HepG2 (cell line): Measurements from ENCODE around the gene CDK13. TPM values are rescaled to one million over a fixed set of nuclear protein-coding genes. Genes with fewer than 3 reads are reported as not detected.

Experiments
- ATAC-seq: fragments of 200-7000 bp; cut with Tn5 transposase; 3 replicates; pipeline ENCODE4 v1.9.1; 2020; ENCODE audit warnings: mild to moderate bottlenecking, moderate library complexity
- BruUV-seq: library from RNA; stranded (reverse); fragments of 400-500 nt; replicated peaks from 2 replicates; lab custom pipeline; 2021; lab: Mats Ljungman, UMichigan
- CTCF ChIA-PET: fragments of 300-600 bp; formaldehyde crosslinking; extraction: SDS; loops from one replicate; lab custom pipeline; 2021; ENCODE audit warnings: low total read pairs, inconsistent platforms, low intra/inter-chr PET ratio; lab: Yijun Ruan, JAX
- POLR2A ChIA-PET: fragments of 350-600 bp; sonication (Branson Sonifier 250); formaldehyde crosslinking; loops from one replicate; lab custom pipeline; 2020; ENCODE audit warnings: antibody characterized with exemption, inconsistent platforms; lab: Yijun Ruan, JAX
- DNase-seq: peaks from one replicate; pipeline ENCODE4 v3.0.0-alpha.2; 2015; ENCODE audit warnings: low spot score
- FAIRE-seq: peaks from 3 replicates; lab custom pipeline; 2011; peaks lifted over from hg19 to GRCh38; lab: Jason Lieb, UNC
- H2AFZ ChIP-seq: one replicate; pipeline ENCODE4 v1.6.1; 2011; ENCODE audit warnings: low read length, inconsistent platforms
- H3K27ac ChIP-seq: fragments of 300-600 bp; 3 replicates; pipeline ENCODE4 v1.8.0; 2011; ENCODE audit warnings: mixed run types, mild to moderate bottlenecking, mixed read lengths, low read length, inconsistent platforms; ENCODE audit not compliant: insufficient read depth; ENCODE audit errors: extremely low read length
- H3K27me3 ChIP-seq, 2 experiments: fragments of 200-600 bp in 1 of 2; 2 replicates in 1 of 2; 3 replicates in 1 of 2; pipeline versions ENCODE4 v1.6.0 to v1.8.0; 2011; ENCODE audit warnings: low read length in 2 of 2, mild to moderate bottlenecking in 2 of 2, moderate library complexity in 2 of 2, inconsistent platforms in 1 of 2; ENCODE audit not compliant: insufficient read depth in 2 of 2, control insufficient read depth in 1 of 2
- H3K36me3 ChIP-seq, 2 experiments: fragments of 200-600 bp in 1 of 2; replicated peaks in 1 of 2; 2 replicates in 1 of 2; 3 replicates in 1 of 2; pipeline versions ENCODE4 v1.5.1 to v1.8.0; 2011; ENCODE audit warnings: low read length in 2 of 2, inconsistent platforms in 1 of 2; ENCODE audit not compliant: insufficient read depth in 2 of 2, control insufficient read depth in 1 of 2
- H3K4me1 ChIP-seq: 2 replicates; pipeline ENCODE4 v1.5.1; 2012; ENCODE audit warnings: low read length, inconsistent platforms; ENCODE audit not compliant: insufficient read depth
- H3K4me2 ChIP-seq: 2 replicates; pipeline ENCODE4 v1.6.0; 2011; ENCODE audit warnings: low read depth, low read length, inconsistent platforms
- H3K4me3 ChIP-seq, 3 experiments: fragments of 200-600 bp in 1 of 3; sonication (generic), shearing (Covaris generic) in 1 of 3; replicated peaks in 1 of 3; 2 replicates each; pipeline ENCODE4 v1.5.1; 2011 to 2016; ENCODE audit warnings: low read length in 3 of 3, inconsistent platforms in 2 of 3, low read depth in 2 of 3, mild to moderate bottlenecking in 2 of 3, control low read depth in 1 of 3, mixed read lengths in 1 of 3; ENCODE audit not compliant: insufficient read depth in 1 of 3
- H3K79me2 ChIP-seq: one replicate; pipeline ENCODE4 v1.6.1; 2011; ENCODE audit warnings: low read length, inconsistent platforms; ENCODE audit not compliant: insufficient read depth
- H3K9ac ChIP-seq: 2 replicates; pipeline ENCODE4 v1.6.0; 2011; ENCODE audit warnings: mild to moderate bottlenecking, low read depth, low read length, inconsistent platforms; ENCODE audit not compliant: insufficient read depth
- H3K9me3 ChIP-seq: 2 replicates; pipeline ENCODE4 v1.5.1; 2012; ENCODE audit warnings: mild to moderate bottlenecking, low read length
- H4K20me1 ChIP-seq: 2 replicates; pipeline ENCODE4 v1.6.0; 2011; ENCODE audit warnings: inconsistent platforms, mild to moderate bottlenecking, low read length, moderate library complexity; ENCODE audit not compliant: insufficient read depth
- CSRNP1 ChIP-seq: sonication (generic); formaldehyde crosslinking; IDR thresholded peaks from 2 replicates; pipeline ENCODE4 v1.8.1; 2023; ENCODE audit warnings: mild to moderate bottlenecking, missing genetic modification reagents
- CSRNP2 ChIP-seq: sonication (generic); formaldehyde crosslinking; conservative IDR thresholded peaks from 2 replicates; pipeline ENCODE4 v1.8.0; 2022; ENCODE audit warnings: low read depth, missing genetic modification reagents
- IKZF1 ChIP-seq: fragments of 450-650 bp; IDR thresholded peaks from 2 replicates; pipeline ENCODE4 v1.7.1; 2016
- MAFF ChIP-seq: IDR thresholded peaks from 2 replicates; pipeline ENCODE4 v1.6.1; 2011; ENCODE audit warnings: low read depth, low read length, improper control_type of control experiment
- MEIS2 ChIP-seq: sonication (generic); formaldehyde crosslinking; IDR thresholded peaks from 2 replicates; pipeline ENCODE4 v1.9.0; 2021; ENCODE audit warnings: mild to moderate bottlenecking, missing genetic modification reagents
- WIZ ChIP-seq: sonication (generic); formaldehyde crosslinking; IDR thresholded peaks from 2 replicates; pipeline ENCODE4 v1.5.1; 2020; ENCODE audit warnings: mild to moderate bottlenecking, missing genetic modification reagents
- ZNF883 ChIP-seq: sonication (generic); formaldehyde crosslinking; IDR thresholded peaks from 2 replicates; pipeline ENCODE4 v1.5.1; 2020; ENCODE audit warnings: mild to moderate bottlenecking, missing genetic modification reagents; ENCODE audit errors: not compliant biosample characterization
- WGBS: methylation state at CpG from one replicate; pipeline ENCODE4 v1.1.6; 2017; ENCODE audit warnings: low lambda C conversion rate; 5-methylcytosine and 5-hydroxymethylcytosine counted together
- in situ Hi-C: cut with HindIII; loops from 2 replicates; pipeline ENCODE4 v1.10.0; 2017; ENCODE audit warnings: low pct_unique_long_range_greater_than_20kb; ENCODE audit not compliant: extremely low pct_ligation_motif_present
- intact Hi-C: fragments of 100-400 bp; cut with micrococcal nuclease; formaldehyde crosslinking; loops from one replicate; pipeline ENCODE4 v1.10.0; 2022; ENCODE audit not compliant: unreplicated experiment
- polyA plus RNA-seq, 8 experiments: library from polyadenylated mRNA; depleted of rRNA in 3 of 8; stranded (reverse) in 7 of 8; unstranded in 1 of 8; fragments of >200 nt; fragmentation: Illumina TruSeq in 4 of 8; extraction: Trizol in 4 of 8; gene quantifications; 2 replicates each; pipeline versions ENCODE4 v1.2.1 to v1.2.3, GENCODE V29; 2011 to 2016; ENCODE audit warnings: low read depth in 4 of 8, missing spikeins in 1 of 8, mixed read lengths in 1 of 8; ENCODE audit not compliant: insufficient read depth in 1 of 8
- total RNA-seq, 5 experiments: library from RNA; depleted of rRNA; stranded (reverse); fragments of >200 nt; fragmentation: Illumina TruSeq; extraction: Trizol; gene quantifications; 2 replicates each; pipeline ENCODE4 v1.2.3, GENCODE V29; 2016; ENCODE audit warnings: low read depth in 1 of 5
- TF ChIP-seq, protein P1 (sequence below): sonication (generic); formaldehyde crosslinking; IDR thresholded peaks from 2 replicates; pipeline ENCODE4 v1.9.0; 2021; ENCODE audit warnings: missing genetic modification reagents, borderline replicate concordance
- TF ChIP-seq, protein P2 (sequence below): sonication (generic); formaldehyde crosslinking; IDR thresholded peaks from 2 replicates; pipeline ENCODE4 v1.5.1; 2020; ENCODE audit warnings: missing genetic modification reagents, mild to moderate bottlenecking, borderline replicate concordance

CDK13 gene
- total and polyA plus RNA-seq, 2 of the 13 experiments (the other 11 are each of a cell fraction or from before 2014, with no cell fraction given), result 21.0 to 40.9 TPM

DNA sequence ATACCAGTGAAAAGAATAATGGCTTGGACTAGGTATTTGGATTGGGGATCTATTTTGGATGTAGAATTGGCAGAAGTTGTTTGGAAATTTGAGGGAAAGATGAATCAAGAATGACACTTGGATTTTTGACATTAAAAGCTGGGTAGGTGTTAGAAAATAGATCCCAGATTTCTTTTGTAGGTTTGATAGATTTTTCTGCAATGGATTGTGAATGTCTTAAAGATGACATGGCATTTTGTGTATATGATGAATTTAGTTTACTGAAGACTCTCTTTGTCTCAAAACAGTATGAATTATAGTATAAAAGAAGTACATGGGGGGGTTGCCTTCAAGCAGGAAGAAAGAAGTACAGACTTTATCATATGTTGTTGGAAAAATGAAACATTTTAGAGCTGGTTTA is 108.6 kb downstream of the CDK13 start (continued):
- TF ChIP-seq MEIS2 (CRISPR knock-in tag) (no peak), WIZ (CRISPR knock-in tag) (no peak), MAFF (peak; percentile 28; the same call in 1 of the 2 replicates), CSRNP1 (CRISPR knock-in tag) (no peak), ZNF883 (CRISPR knock-in tag) (no peak), IKZF1 (no peak), CSRNP2 (CRISPR knock-in tag) (no peak)
- TF ChIP-seq, protein P1, sequence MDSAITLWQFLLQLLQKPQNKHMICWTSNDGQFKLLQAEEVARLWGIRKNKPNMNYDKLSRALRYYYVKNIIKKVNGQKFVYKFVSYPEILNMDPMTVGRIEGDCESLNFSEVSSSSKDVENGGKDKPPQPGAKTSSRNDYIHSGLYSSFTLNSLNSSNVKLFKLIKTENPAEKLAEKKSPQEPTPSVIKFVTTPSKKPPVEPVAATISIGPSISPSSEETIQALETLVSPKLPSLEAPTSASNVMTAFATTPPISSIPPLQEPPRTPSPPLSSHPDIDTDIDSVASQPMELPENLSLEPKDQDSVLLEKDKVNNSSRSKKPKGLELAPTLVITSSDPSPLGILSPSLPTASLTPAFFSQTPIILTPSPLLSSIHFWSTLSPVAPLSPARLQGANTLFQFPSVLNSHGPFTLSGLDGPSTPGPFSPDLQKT (CRISPR knock-in tag), result no peak

DNA sequence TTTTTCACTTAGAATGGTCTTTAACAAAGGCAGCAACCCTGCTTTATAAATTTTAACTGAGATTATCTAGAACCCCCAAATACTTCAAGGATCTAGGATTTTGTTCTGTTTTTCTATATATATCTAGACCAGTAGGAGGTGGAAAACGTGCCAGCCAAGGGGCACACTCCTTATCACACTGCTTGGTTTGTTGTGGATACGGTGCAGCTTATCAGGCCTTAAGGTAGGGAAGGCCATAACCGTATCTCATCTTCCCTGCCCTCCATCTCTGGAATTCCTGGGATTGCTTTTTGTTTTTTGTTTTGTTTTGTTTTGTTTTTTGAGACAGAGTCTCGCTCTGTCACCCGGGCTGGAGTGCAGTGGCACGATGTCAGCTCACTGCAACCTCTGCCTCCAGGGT is 109.0 kb downstream of the CDK13 start:
- no peak for FAIRE-seq
- Histone ChIP-seq H3K4me3 (no peak overlapping the region), H3K79me2 (no peaks in the 10 kb centered on the region), H3K9me3 (no peaks in the 10 kb centered on the region), H3K27ac (no peak overlapping the region), H3K27me3 (no peaks in the 10 kb centered on the region), H2AFZ (no peak overlapping the region), H3K4me1 (no peaks in the 10 kb centered on the region), H3K9ac (no peak overlapping the region), H3K4me2 (no peak overlapping the region), H3K36me3 (peaks cover 5 to 19% of the 10 kb centered on the region in 2 experiments; a peak in 3 of 5 replicates), H4K20me1 (no peaks in the 10 kb centered on the region)
- ChIA-PET CTCF (no interaction called here), POLR2A (no interaction called here)
- in situ Hi-C loops (no loop called here), intact Hi-C loops (no loop called here)
- TF ChIP-seq, protein P2, sequence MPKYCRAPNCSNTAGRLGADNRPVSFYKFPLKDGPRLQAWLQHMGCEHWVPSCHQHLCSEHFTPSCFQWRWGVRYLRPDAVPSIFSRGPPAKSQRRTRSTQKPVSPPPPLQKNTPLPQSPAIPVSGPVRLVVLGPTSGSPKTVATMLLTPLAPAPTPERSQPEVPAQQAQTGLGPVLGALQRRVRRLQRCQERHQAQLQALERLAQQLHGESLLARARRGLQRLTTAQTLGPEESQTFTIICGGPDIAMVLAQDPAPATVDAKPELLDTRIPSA (CRISPR knock-in tag), result no peak
- BruUV-seq, result no TSS peak
- ATAC-seq, result no peak
- DNase-seq, result no peak
- 98% methylated on average over 6 of the region's 6 CpGs for WGBS
